Pancreas (tissue), 10 donors: Measurements from ENCODE around the gene PLEKHA1. TPM values are rescaled to one million over a fixed set of nuclear protein-coding genes. Genes with fewer than 3 reads are reported as not detected.
A peak's percentile ranks its signal among the peaks of the same experiment; 100 is the strongest.

Source experiments
- ATAC-seq, 4 donors: fragments of 200-7000 bp; cut with Tn5 transposase; one replicate each; pipeline versions ENCODE4 v1.8.0 to v1.9.1; 2020; ENCODE audit warnings: mild to moderate bottlenecking in 4 of 4, moderate library complexity in 4 of 4
- DNase-seq, 6 donors: peaks; one replicate each; pipeline ENCODE4 v3.0.0-alpha.2; 2020
- FAIRE-seq: peaks from 2 replicates; lab custom pipeline; 2012; peaks lifted over from hg19 to GRCh38; lab: Jason Lieb, UNC
- H3K27ac ChIP-seq, 4 donors: fragments of 200-600 bp; sonication (generic); 1 replicate in 3 of 4; 2 replicates in 1 of 4; pipeline versions ENCODE4 v1.5.0 to v1.8.0; 2020
- H3K27me3 ChIP-seq, 4 donors: fragments of 200-600 bp; one replicate each; pipeline ENCODE4 v1.8.0; 2021
- H3K36me3 ChIP-seq, 3 donors: fragments of 200-600 bp; sonication (generic) in 1 of 3; one replicate each; pipeline versions ENCODE4 v1.5.0 to v1.8.0; 2020 to 2021
- H3K4me1 ChIP-seq, 3 donors: fragments of 200-600 bp; one replicate each; pipeline ENCODE4 v1.8.0; 2021
- H3K4me3 ChIP-seq, 4 donors: fragments of 200-600 bp; sonication (generic) in 2 of 4; one replicate each; pipeline versions ENCODE4 v1.5.0 to v1.8.0; 2020 to 2021
- H3K9me3 ChIP-seq, 4 donors: fragments of 200-600 bp; one replicate each; pipeline ENCODE4 v1.8.0; 2021
- CTCF ChIP-seq, 4 donors: fragments of 200-600 bp; sonication (generic) in 3 of 4; IDR thresholded peaks; one replicate each; pipeline versions ENCODE4 v1.5.0 to v1.8.0; 2021; ENCODE audit warnings: antibody characterized with exemption in 4 of 4
- WGBS, 2 donors: extraction: QIAGEN DNeasy Blood & Tissue Kit; methylation state at CpG; one replicate each; pipeline ENCODE4 v1.1.7; 2013; 5-methylcytosine and 5-hydroxymethylcytosine counted together
- intact Hi-C, 3 donors: fragments of 100-400 bp; cut with DNase I; formaldehyde crosslinking; loops; one replicate each; pipeline versions ENCODE4 v1.11.1 to v1.14.2; 2022
- polyA plus RNA-seq, 2 donors: library from polyadenylated mRNA; stranded (reverse); fragments of 200-250 nt; gene quantifications; one replicate each; pipeline ENCODE4 v1.2.3, GENCODE V29; 2013
- total RNA-seq, 6 donors: library from RNA; stranded (reverse); fragmentation: NEBNext Ultra II Directional in 4 of 6; extraction: Animal tissue kit (Norgen Biotek cat#: 25700) in 4 of 6; gene quantifications; one replicate each; pipeline versions ENCODE4 v1.2.1 to v1.2.4, GENCODE V29; 2021 to 2023
- donor health status: healthy with polysubstance abuse.
- donor health status: DM: no; HTN: no; CAD: no; lungs with moderate emphysema.
- donor health status: DM: no; HTN: no; CAD: no.
- donor health status: control.
- donor health status: control.
- donor health status: Bipolar disorder and iron deficiency.
- donor health status: DM: yes; HTN: yes; CAD: no.
- donor health status: DM: no; HTN: no; CAD: no.
- donor health status: DM: no; HTN: no; CAD: no.
- donor health status: DM: yes; HTN: yes; CAD: no.

The PLEKHA1 gene
- total and polyA plus RNA-seq, 8 donors, result 8.8 to 31.6 (median 20.4) TPM

- DNase-seq, result no peak
- ATAC-seq, result no peak
- WGBS, 2 donors, result 1 to 2% methylated on average over 7 of the region's 7 CpGs
- FAIRE-seq, result no peak
- peak overlapping the region; percentile 95 to 99 (median 97) for H3K27ac ChIP-seq
- peak overlapping the region; percentile 49 to 88 (median 83) for H3K4me3 ChIP-seq
- no peaks in the 10 kb centered on the region for H3K9me3 ChIP-seq
- TF ChIP-seq CTCF (IDR thresholded peaks at IDR 0.05), result no peak
- intact Hi-C loops, result no loop called here
- H3K36me3 ChIP-seq, result no peaks in the 10 kb centered on the region
- H3K27me3 ChIP-seq, result no peaks in the 10 kb centered on the region
- peaks cover 0 to 20% (median 17%) of the 10 kb centered on the region in 3 donors for H3K4me1 ChIP-seq
Observed at GRCh38 chr10:122375679-122376160, 1.2 kb downstream of the PLEKHA1 start.

- DNase-seq, result no peak
- no peak for ATAC-seq
- 74 to 85% methylated on average over 11 of the region's 11 CpGs for WGBS, 2 donors
- TF ChIP-seq CTCF (IDR thresholded peaks at IDR 0.05), result no peak
- peaks cover 0 to 19% (median 17%) of the 10 kb centered on the region in 3 donors for H3K4me1 ChIP-seq
- intact Hi-C loops, result no loop called here
- FAIRE-seq, result no peak
- no peaks in the 10 kb centered on the region for H3K9me3 ChIP-seq
- no peak overlapping the region for H3K27ac ChIP-seq
- peak overlapping the region in 2 of 4 donors; percentile 81 to 85 for H3K4me3 ChIP-seq
- H3K36me3 ChIP-seq, result no peaks in the 10 kb centered on the region
- no peaks in the 10 kb centered on the region for H3K27me3 ChIP-seq
Observed at GRCh38 chr10:122376364-122376961, 2.0 kb downstream of the PLEKHA1 start.

- H3K4me3 ChIP-seq, result no peak overlapping the region
- H3K9me3 ChIP-seq, result no peaks in the 10 kb centered on the region
- DNase-seq, result no peak
- 97% methylated on average over 5 of the region's 5 CpGs for WGBS, 2 donors
- TF ChIP-seq CTCF (IDR thresholded peaks at IDR 0.05), result no peak
- H3K4me1 ChIP-seq, result peaks cover 0 to 12% (median 11%) of the 10 kb centered on the region in 3 donors
- no peaks in the 10 kb centered on the region for H3K36me3 ChIP-seq
- intact Hi-C loops, result no loop called here
- FAIRE-seq, result no peak
- H3K27ac ChIP-seq, result no peak overlapping the region
- H3K27me3 ChIP-seq, result no peaks in the 10 kb centered on the region
- ATAC-seq, result no peak
Observed at GRCh38 chr10:122379041-122379440, 4.5 kb downstream of the PLEKHA1 start.

- intact Hi-C loops, result no loop called here
- no peak overlapping the region for H3K4me3 ChIP-seq
- DNase-seq, result no peak
- 86 to 90% methylated on average over 2 of the region's 2 CpGs for WGBS, 2 donors
- FAIRE-seq, result no peak
- peaks cover 0 to 12% (median 11%) of the 10 kb centered on the region in 3 donors for H3K4me1 ChIP-seq
- H3K27ac ChIP-seq, result no peak overlapping the region
- H3K36me3 ChIP-seq, result no peaks in the 10 kb centered on the region
- ATAC-seq, result no peak
- TF ChIP-seq CTCF (IDR thresholded peaks at IDR 0.05), result no peak
- no peaks in the 10 kb centered on the region for H3K9me3 ChIP-seq
- no peaks in the 10 kb centered on the region for H3K27me3 ChIP-seq
Observed at GRCh38 chr10:122379537-122379936, 5.0 kb downstream of the PLEKHA1 start.

GRCh38 chr10:122380703-122381102 lies 6.2 kb downstream of the PLEKHA1 start:
- ATAC-seq, result peak in 2 of 4 donors; percentile 38 to 47
- peaks cover 0 to 13% (median 13%) of the 10 kb centered on the region in 3 donors for H3K4me1 ChIP-seq
- no peaks in the 10 kb centered on the region for H3K36me3 ChIP-seq
- H3K9me3 ChIP-seq, result no peaks in the 10 kb centered on the region
- H3K27ac ChIP-seq, result no peak overlapping the region
- WGBS, 2 donors, result 62 to 71% methylated on average over 4 of the region's 4 CpGs
- H3K27me3 ChIP-seq, result no peaks in the 10 kb centered on the region
- no peak overlapping the region for H3K4me3 ChIP-seq
- TF ChIP-seq CTCF (IDR thresholded peaks at IDR 0.05), result no peak
- no peak for FAIRE-seq
- intact Hi-C loops, result no loop called here
- DNase-seq, result no peak
